HepG2 (cell line): ENCODE measurements around the gene HLA-B. TPM values are rescaled to one million over a fixed set of nuclear protein-coding genes. Genes with fewer than 3 reads are reported as not detected.

ENCODE experiments used
- ARNT2 ChIP-seq: sonication (generic); formaldehyde crosslinking; IDR thresholded peaks from 2 replicates; pipeline ENCODE4 v1.8.0; 2022; ENCODE audit warnings: mild to moderate bottlenecking, low read depth, missing genetic modification reagents, moderate library complexity
- CCAR2 ChIP-seq: fragments of 200-400 bp; formaldehyde crosslinking; optimal IDR thresholded peaks from 2 replicates; pipeline ENCODE3; 2018; ENCODE audit warnings: low read depth, mild to moderate bottlenecking, low read length, moderate library complexity
- CENPT ChIP-seq: sonication (generic); formaldehyde crosslinking; IDR thresholded peaks from 2 replicates; pipeline ENCODE4 v1.8.0; 2022; ENCODE audit warnings: low read depth, mild to moderate bottlenecking, moderate library complexity, missing genetic modification reagents
- CHCHD3 ChIP-seq: sonication (generic); formaldehyde crosslinking; IDR thresholded peaks from 2 replicates; pipeline ENCODE4 v1.8.0; 2022; ENCODE audit warnings: mild to moderate bottlenecking, missing genetic modification reagents, moderate library complexity
- CHD2 ChIP-seq: IDR thresholded peaks from 2 replicates; pipeline ENCODE4 v1.6.1; 2011; ENCODE audit warnings: low read depth, low read length, improper control_type of control experiment
- CHD4 ChIP-seq: fragments of 200-600 bp; sonication (generic); IDR thresholded peaks from 2 replicates; pipeline ENCODE4 v1.7.0; 2017; ENCODE audit warnings: mild to moderate bottlenecking, low read length, borderline replicate concordance
- GTF3A ChIP-seq: sonication (generic); formaldehyde crosslinking; conservative IDR thresholded peaks from 2 replicates; pipeline ENCODE4 v1.4.0; 2020; ENCODE audit warnings: mild to moderate bottlenecking, missing genetic modification reagents
- HIVEP1 ChIP-seq: sonication (generic); formaldehyde crosslinking; IDR thresholded peaks from 2 replicates; pipeline ENCODE4 v1.4.0; 2020; ENCODE audit warnings: mild to moderate bottlenecking, missing genetic modification reagents
- HMG20A ChIP-seq: IDR thresholded peaks from 2 replicates; pipeline ENCODE4 v1.6.1; 2016; ENCODE audit warnings: borderline replicate concordance
- NONO ChIP-seq, 2 experiments: fragments of 450-650 bp in 1 of 2; sonication (generic) in 1 of 2; formaldehyde crosslinking in 1 of 2; IDR thresholded peaks in 1 of 2; conservative IDR thresholded peaks in 1 of 2; 2 replicates each; pipeline versions ENCODE4 v1.6.1 to v1.8.0; 2017 to 2022; ENCODE audit warnings: mild to moderate bottlenecking in 1 of 2, missing genetic modification reagents in 1 of 2, moderate library complexity in 1 of 2
- PHF20 ChIP-seq: sonication (generic); formaldehyde crosslinking; IDR thresholded peaks from 2 replicates; pipeline ENCODE4 v1.5.0; 2020; ENCODE audit warnings: mild to moderate bottlenecking, missing genetic modification reagents
- SNAI1 ChIP-seq: sonication (generic); formaldehyde crosslinking; IDR thresholded peaks from 2 replicates; pipeline ENCODE4 v1.5.0; 2020; ENCODE audit warnings: mild to moderate bottlenecking, missing genetic modification reagents, borderline replicate concordance
- ZMAT3 ChIP-seq: sonication (generic); formaldehyde crosslinking; conservative IDR thresholded peaks from 2 replicates; pipeline ENCODE4 v1.7.0; 2021; ENCODE audit warnings: missing genetic modification reagents
- ZNF17 ChIP-seq: sonication (generic); formaldehyde crosslinking; IDR thresholded peaks from 2 replicates; pipeline ENCODE4 v1.5.0; 2020; ENCODE audit warnings: mild to moderate bottlenecking, missing genetic modification reagents
- ZNF207 ChIP-seq: fragments of 450-650 bp; IDR thresholded peaks from 2 replicates; pipeline ENCODE4 v1.6.1; 2016; ENCODE audit warnings: antibody characterized with exemption, borderline replicate concordance
- ZNF557 ChIP-seq: sonication (generic); formaldehyde crosslinking; IDR thresholded peaks from 2 replicates; pipeline ENCODE4 v1.4.0; 2020; ENCODE audit warnings: missing genetic modification reagents
- ZNF883 ChIP-seq: sonication (generic); formaldehyde crosslinking; IDR thresholded peaks from 2 replicates; pipeline ENCODE4 v1.5.1; 2020; ENCODE audit warnings: mild to moderate bottlenecking, missing genetic modification reagents; ENCODE audit errors: not compliant biosample characterization
- polyA plus RNA-seq, 8 experiments: library from polyadenylated mRNA; depleted of rRNA in 3 of 8; stranded (reverse) in 7 of 8; unstranded in 1 of 8; fragments of >200 nt; fragmentation: Illumina TruSeq in 4 of 8; extraction: Trizol in 4 of 8; gene quantifications; 2 replicates each; pipeline versions ENCODE4 v1.2.1 to v1.2.3, GENCODE V29; 2011 to 2016; ENCODE audit warnings: low read depth in 4 of 8, missing spikeins in 1 of 8, mixed read lengths in 1 of 8; ENCODE audit not compliant: insufficient read depth in 1 of 8
- total RNA-seq, 5 experiments: library from RNA; depleted of rRNA; stranded (reverse); fragments of >200 nt; fragmentation: Illumina TruSeq; extraction: Trizol; gene quantifications; 2 replicates each; pipeline ENCODE4 v1.2.3, GENCODE V29; 2016; ENCODE audit warnings: low read depth in 1 of 5
- TF ChIP-seq, protein P1 (sequence below), 2 experiments: fragments of 450-650 bp in 1 of 2; sonication (generic) in 1 of 2; formaldehyde crosslinking in 1 of 2; IDR thresholded peaks; 2 replicates each; pipeline versions ENCODE4 v1.6.1 to v1.8.0; 2016 to 2022; ENCODE audit warnings: antibody characterized with exemption in 1 of 2, mild to moderate bottlenecking in 1 of 2, missing genetic modification reagents in 1 of 2
- TF ChIP-seq, protein P2 (sequence below): sonication (generic); formaldehyde crosslinking; IDR thresholded peaks from 2 replicates; pipeline ENCODE4 v1.5.1; 2020; ENCODE audit warnings: mild to moderate bottlenecking, missing genetic modification reagents, moderate library complexity

HLA-B gene
- total and polyA plus RNA-seq, 2 of the 13 experiments (the other 11 are each of a cell fraction or from before 2014, with no cell fraction given) = 35.3 to 88.9 TPM

DNA sequence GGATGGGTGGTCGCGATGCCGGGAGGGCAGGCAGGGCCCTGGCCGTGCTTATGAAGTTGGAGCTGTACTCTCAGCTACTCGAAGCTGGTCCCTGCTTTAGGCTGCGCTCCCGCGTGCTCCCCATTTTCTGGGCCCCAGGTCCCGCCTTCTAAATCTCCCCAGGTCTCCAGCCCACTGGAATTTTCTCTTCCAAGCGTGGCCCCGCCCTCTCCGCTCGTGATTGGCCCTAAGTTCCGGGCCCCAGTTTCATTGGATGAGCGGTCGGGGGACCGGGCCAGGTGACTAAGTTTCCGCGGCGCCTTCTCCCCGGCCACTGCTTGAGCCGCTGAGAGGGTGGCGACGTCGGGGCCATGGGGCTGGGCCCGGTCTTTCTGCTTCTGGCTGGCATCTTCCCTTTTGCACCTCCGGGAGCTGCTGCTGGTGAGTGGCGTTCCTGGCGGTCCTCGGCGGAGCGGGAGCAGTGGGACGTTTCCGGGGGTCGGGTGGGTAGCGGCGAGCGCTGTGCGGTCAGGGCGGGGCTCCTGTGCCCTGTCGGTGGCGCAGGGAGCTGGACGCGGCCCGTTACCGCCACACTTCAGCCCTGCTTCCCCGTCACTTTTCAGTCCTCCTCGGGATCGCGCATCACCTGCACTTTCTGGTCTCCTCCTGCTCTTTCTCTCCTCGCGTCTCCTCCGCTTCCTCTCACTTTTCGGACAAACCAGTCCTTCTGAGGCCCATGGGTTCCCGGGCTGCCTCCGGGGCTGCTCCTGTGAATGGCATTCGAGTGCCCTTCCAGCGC, 46.5 kb upstream of the HLA-B start, which contains the start of gene MICA (continued):
- TF ChIP-seq, protein P1, sequence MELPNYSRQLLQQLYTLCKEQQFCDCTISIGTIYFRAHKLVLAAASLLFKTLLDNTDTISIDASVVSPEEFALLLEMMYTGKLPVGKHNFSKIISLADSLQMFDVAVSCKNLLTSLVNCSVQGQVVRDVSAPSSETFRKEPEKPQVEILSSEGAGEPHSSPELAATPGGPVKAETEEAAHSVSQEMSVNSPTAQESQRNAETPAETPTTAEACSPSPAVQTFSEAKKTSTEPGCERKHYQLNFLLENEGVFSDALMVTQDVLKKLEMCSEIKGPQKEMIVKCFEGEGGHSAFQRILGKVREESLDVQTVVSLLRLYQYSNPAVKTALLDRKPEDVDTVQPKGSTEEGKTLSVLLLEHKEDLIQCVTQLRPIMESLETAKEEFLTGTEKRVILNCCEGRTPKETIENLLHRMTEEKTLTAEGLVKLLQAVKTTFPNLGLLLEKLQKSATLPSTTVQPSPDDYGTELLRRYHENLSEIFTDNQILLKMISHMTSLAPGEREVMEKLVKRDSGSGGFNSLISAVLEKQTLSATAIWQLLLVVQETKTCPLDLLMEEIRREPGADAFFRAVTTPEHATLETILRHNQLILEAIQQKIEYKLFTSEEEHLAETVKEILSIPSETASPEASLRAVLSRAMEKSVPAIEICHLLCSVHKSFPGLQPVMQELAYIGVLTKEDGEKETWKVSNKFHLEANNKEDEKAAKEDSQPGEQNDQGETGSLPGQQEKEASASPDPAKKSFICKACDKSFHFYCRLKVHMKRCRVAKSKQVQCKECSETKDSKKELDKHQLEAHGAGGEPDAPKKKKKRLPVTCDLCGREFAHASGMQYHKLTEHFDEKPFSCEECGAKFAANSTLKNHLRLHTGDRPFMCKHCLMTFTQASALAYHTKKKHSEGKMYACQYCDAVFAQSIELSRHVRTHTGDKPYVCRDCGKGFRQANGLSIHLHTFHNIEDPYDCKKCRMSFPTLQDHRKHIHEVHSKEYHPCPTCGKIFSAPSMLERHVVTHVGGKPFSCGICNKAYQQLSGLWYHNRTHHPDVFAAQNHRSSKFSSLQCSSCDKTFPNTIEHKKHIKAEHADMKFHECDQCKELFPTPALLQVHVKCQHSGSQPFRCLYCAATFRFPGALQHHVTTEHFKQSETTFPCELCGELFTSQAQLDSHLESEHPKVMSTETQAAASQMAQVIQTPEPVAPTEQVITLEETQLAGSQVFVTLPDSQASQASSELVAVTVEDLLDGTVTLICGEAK (IDR thresholded peaks at IDR 0.05) = no peak
- TF ChIP-seq, protein P1 (CRISPR knock-in tag; IDR thresholded peaks at IDR 0.05) = no peak; the same call in 1 of the 2 replicates
- TF ChIP-seq CHD2 (no peak), SNAI1 (CRISPR knock-in tag) (peak; percentile 83), ZMAT3 (peak; percentile 91; the same call in 1 of the 2 replicates), HIVEP1 (no peak; the same call in 1 of the 2 replicates), HMG20A (no peak), ZNF883 (CRISPR knock-in tag) (peak; percentile 85), ZNF17 (CRISPR knock-in tag) (no peak), CENPT (CRISPR knock-in tag) (peak; percentile 76; the same call in 1 of the 2 replicates), GTF3A (CRISPR knock-in tag) (no peak), PHF20 (no peak; the same call in 1 of the 2 replicates), ZNF207 (no peak), ZNF557 (CRISPR knock-in tag) (peak; percentile 30; the same call in 1 of the 2 replicates), NONO (IDR thresholded peaks at IDR 0.05) (no peak), NONO (CRISPR knock-in tag; conservative IDR thresholded peaks at IDR 0.05) (peak; percentile 63), CCAR2 (no peak), CHCHD3 (CRISPR knock-in tag) (no peak), CHD4 (no peak), ARNT2 (CRISPR knock-in tag) (peak; percentile 87)
- TF ChIP-seq, protein P2, sequence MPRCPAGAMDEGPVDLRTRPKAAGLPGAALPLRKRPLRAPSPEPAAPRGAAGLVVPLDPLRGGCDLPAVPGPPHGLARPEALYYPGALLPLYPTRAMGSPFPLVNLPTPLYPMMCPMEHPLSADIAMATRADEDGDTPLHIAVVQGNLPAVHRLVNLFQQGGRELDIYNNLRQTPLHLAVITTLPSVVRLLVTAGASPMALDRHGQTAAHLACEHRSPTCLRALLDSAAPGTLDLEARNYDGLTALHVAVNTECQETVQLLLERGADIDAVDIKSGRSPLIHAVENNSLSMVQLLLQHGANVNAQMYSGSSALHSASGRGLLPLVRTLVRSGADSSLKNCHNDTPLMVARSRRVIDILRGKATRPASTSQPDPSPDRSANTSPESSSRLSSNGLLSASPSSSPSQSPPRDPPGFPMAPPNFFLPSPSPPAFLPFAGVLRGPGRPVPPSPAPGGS (CRISPR knock-in tag) = no peak; the same call in 1 of the 2 replicates
